DMS153 (cell line): ENCODE data around the gene TMEM207.
"Not testable (repeated sequence)": the region's sequence is repeated elsewhere in the genome, so short reads cannot be mapped to it uniquely, and the experiment has no call there.

Experiments
- DNase-seq: peaks from one replicate; lab custom pipeline; 2025; lab: John Stamatoyannopoulos, UW

TMEM207 gene

DNA sequence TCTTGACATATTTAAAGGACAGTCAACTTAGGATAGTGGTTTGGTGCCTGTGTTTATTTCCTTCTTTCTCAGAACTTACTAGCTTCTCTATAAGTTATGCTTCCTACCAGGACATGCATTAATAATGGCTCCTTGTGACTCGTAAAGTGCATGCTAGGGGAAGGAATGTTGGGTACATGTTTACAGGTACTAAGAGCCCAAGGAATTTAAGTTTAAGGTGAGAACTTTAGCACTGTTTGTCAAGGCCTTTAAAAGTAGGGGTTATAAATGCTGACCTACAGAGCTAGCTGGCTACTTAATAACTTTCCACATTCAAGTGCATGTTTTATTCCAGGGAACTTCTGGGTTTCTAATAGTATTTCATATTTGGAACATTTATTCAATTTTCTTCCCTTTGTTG, at the start of gene TMEM207:
TMEM207 (minus strand) TSS at position 101 of the 400 bp plus-strand sequence; CDS start at position 9, 92 bp downstream.
- no peak for DNase-seq

DNA sequence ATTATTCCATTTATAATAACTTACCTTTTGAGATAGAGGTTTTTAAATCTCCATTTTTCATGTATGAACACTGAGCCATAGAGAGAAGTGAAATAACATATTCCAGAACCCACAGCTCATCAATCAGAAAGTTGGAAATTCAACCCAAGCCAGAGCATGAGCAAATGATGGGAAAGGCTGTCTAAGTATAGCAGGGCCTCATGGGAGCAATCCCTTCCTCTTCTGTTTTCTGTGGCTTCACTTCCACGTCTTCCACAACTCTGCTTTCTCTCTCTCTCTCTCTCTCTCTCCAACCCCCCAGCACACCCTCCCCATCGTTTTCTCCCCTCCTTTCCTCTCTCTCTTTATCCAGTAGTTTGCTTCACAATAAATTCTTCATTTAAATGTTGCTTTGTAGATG, 49.4 kb upstream of the TMEM207 start:
- DNase-seq: no peak

DNA sequence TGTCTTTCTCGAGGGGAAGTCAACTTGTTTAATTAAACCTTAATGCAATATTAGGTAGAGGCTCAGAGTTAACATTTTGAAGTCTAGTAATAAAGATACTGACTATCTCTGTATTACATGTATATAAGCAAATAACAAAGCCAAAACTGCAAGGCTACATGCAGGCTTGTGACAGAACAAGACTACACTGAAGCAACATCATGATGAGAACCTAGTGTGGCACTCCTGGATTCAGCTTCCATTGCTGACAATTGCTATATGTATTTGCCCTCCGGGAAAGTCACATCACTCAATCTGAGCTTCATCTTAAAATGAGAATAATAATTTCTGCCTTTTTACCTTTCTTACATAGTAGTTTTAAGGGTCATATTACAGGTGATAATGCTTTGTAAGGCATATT, 48.6 kb upstream of the TMEM207 start:
- no peak for DNase-seq

DNA sequence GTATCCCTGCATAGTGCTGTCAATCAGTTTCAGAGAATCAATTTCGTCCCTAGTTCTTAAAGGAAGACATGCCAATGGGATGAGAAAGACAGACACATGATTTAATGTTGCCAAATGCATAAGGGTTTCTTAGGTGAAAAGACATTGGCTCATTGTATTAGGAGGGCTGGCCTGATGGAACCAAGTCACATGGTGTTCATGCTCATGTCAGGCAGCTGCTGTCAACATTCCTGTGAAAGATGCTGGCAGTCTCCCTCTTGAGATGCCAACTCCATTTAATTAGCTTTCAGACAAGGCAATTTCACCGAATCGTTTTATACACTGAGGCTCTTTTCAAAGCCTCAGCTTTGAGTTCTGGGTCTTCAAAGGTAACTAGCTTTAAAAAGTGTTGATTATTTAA, 48.1 kb upstream of the TMEM207 start:
- no peak for DNase-seq

DNA sequence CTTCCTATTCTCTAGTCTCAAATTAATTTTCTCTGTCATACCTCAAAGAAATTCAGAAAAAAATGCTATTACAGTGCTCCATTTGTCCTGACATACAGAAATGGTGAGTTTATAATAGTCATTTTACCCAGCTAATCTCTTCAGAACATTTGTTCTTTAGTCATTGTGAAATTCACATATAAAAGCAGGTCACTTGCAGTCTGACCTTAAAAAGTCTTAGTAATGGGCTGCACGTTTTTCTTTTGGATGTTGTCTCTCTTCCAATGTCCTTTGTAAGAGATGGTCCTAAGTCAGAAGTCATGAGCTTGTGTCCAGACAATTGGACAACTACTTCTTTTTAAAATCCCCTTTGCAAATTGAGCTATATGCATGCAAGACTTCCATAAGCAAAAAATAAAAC, 47.2 kb upstream of the TMEM207 start:
- DNase-seq: no peak

DNA sequence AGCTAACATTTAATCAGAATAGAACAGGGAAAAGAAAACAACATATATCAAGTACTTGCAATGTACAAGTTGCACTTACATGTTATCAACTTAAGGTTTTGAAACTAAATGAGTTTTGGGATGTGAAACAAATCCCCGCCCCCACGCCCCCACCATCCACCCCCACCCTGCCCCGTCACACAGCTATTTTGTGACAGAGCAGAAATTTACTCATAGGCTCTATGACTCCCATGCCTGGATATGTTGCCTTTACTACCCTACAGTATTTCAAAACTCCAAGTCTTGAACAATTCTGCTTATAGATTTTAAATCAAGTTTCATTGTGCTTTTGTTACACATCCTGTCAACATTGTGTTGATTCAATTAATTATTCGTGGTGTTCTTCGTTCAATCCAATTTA, 46.1 kb upstream of the TMEM207 start:
- DNase-seq: no peak

DNA sequence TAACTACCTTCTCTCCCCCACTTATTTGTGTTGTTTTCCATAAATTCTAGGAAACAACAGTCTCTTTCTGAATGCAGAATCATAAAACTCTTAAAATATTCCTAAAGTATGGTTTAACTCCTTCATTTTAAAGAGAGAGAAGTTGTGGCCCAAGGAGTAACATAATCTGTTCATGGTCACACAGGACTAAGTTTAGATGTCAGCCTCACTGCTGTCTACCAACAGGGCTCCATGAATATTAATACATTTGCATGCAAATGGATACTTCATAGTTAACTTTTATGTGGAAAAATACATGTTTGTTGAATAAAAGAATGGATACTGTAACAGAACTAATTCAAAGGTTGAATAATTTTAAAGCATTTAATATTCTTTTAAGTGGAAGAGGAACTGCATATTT, 45.7 kb upstream of the TMEM207 start:
- DNase-seq: no peak

DNA sequence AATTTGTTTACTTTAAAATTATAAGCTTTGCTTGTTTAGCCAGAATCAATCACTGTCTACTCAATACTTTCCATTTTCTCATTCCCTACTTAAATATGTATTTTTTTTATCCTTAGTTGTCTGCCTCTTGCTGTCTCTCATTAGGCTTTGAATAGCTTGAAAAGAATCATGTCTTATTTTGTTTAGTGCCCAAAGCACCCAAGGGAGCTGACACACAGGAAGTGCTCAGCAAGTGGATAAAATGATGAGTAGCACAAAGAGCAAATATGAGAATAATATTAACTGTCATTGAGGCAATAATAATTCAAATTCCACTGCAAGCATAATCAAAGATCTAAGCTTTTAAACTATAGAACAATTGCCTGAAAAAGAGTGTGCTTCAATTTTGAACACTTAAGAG, 45.2 kb upstream of the TMEM207 start:
- DNase-seq: no peak

DNA sequence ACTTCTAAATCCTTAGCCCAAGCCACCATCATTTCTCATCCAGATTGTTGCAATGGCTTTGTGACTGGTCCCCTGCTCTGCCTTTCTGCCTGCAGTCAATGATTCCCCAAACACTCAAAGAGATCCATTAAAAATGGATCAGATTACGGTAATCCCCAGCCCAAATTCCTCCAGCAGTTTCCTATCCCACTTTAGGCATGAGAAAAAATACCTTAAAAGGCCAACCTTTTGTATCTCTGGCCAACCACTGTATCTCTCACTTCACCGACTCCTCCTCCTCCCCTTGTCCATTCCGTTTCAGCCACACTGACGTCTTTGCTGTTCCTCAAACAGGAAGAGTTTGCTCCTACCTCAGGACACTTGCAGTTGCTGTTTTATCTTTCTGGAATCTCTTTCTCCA, 43.3 kb upstream of the TMEM207 start:
- DNase-seq: no peak

DNA sequence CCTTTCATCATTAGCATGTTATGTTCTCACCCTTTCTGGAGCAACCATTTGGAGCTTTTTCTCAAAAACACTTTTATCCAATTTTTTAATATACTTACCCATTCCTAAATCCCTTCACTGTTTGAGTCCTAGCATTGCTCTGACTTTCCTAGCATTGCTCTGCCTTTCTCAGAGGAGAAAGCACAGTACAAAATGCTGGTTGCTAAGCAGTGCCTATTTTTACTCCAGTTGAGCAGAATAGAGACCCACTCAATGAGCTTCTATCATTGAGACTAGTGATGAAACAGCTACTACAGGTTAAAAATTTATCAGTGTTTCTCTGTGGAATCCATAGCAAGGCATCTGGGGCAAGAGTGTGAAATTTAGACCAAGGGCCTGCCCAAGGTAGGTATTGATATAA, 42.4 kb upstream of the TMEM207 start:
- no peak for DNase-seq

DNA sequence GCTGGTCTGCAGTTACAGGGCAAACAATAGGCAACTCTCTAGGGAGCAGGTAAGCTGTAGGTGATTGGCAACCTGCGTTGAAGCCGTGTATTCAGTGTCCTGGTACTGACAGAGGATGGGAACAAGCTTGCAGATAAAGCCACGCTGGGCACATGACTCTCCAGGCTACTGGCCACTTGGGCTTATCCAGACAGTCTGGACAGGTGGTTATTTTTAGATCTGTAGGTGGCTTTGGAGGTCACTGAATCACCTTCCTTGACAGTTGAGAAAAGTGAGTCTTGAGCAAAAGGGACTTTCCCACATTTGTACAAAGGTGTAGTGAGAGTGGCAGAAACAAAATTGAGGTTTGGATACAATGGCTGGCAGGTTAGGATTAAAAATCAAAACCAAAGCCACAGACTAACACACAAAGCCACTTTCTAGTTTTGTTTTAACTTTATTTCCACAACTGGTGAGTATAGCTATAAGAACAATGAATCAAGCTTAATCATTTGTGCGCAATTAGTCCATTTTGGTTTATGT, 41.9 kb upstream of the TMEM207 start:
- peak; percentile 81 for DNase-seq

DNA sequence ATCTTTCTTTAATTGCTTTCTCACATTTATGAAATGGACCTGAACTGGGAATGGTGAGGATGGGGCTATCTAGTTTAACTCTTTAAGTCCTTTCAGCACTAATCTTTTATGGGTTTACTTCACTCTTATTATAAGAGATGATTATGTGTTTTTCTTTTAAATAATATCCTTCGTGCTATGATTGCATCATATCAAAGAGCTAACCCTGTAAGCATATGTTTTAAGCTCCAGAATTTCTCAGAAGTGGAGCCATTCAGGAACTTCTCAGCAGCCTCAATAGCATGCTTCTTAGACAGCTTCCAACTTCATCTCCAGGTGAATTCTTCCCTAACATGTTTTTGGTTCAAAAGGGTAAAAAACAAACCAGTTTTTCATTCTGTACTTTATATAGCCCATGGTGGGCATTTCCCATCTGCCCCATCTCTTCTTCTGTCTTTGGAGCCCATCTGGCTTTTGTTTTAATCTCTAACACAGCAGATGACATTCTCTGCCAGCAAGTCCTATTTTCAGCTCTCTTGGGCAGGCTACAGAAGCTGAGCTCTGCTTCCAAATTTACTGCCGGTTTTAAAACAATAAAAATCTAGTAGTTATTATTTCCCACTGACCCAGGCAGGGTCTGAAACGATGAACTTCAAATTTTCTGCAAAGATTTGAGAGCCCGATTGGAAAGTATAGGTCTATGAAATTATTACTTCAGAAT, 37.4 kb upstream of the TMEM207 start:
- DNase-seq: no peak

DNA sequence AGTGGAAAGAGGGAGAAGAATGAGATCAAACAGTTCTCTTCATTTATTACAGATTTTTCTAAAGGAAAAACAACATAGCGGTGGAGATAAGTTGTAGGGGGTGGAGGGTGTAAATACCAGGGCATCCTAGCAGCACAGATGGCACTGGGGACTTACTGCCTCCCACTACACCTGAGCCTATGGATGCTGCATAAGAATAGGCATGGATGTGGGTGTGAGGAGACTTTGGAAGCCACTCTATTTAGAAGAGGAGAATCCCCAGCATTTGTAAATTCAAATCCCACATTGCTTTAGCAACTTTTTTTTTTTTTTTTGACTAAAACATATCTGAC, 36.8 kb upstream of the TMEM207 start:
- DNase-seq: no peak

DNA sequence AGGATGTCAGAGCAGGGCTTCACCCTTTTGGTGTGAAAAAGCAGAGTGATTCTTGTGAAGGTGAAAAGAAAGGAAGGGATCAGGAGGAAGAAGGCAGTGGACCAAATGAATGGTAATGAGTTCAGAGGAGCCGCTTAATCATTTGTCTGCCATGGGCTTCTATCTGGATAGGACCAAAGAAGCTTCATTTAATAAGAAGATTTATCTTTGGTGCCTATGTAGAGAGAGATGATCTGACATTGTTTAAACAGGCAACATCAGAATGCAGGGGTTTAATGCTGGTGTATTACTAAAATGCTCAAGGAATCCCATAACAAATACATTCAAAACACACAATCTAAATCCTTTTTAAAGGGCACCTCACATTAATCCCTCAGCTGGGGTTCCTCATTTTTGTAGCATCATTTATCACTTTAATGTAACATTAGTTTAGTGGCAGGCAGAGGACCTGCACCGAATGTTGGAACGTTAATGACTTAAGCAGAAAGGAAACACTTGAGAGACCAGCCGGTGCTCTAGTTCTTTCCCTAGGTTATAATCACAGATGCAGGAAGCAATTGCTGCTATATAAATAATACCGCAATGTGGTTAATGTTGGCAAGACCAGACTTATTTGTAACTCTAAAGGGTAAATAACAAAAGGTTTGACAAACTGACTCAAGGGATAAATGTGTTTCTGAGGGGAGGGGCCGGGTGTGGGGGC, 36.3 kb upstream of the TMEM207 start:
- DNase-seq: peak; percentile 89

DNA sequence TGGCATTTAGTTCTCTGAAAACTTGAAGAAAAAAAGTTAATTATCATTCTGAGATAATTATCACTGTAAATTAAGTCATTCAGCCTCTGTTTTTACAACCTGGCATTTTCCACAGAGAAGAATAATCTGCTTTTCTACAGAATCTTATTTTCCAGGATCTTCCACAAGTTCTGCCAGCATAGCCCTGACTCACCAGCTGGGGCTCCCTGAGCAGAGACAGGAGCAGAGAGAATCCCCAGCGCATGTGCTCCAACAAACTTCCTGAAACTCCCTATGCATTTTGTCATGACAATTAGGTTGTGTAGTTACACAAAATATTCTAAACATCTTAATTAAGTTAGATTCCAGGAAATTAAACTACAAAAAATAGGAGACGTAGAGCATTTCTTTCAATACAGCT, 32.1 kb upstream of the TMEM207 start:
- no peak for DNase-seq

DNA sequence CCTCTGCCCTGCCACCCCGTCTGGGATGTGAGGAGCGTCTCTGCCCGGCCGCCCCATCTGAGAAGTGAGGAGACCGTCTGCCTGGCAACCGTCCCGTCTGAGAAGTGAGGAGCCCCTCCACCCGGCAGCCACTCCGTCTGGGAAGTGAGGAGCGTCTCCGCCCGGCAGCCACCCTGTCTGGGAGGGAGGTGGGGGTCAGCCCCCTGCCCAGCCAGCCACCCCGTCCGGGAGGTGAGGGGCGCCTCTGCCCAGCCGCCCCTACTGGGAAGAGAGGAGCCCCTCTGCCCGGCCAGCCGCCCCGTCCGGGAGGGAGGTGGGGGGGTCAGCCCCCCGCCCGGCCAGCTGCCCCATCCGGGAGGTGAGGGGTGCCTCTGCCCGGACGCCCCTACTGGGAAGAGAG, 23.6 kb upstream of the TMEM207 start:
- DNase-seq: not testable (repeated sequence)

DNA sequence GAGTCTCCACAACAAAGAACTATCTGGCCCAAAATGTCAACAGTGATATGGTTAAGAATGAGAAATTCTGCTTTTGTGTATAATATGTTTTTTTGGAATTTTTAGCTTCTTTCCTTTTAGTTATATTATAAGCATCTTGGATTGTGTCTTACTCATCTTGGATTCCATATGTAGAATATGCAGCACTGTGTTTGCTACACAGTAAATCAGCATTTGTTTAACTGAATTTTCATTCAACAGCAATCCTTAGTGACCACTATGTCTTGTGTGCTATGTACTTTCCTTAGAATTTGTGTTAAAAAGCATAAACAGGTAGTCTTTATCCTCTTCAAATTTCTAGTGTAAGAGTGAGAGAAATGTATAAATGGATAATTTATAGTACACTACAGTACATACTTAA, 18.2 kb upstream of the TMEM207 start:
- no peak for DNase-seq

DNA sequence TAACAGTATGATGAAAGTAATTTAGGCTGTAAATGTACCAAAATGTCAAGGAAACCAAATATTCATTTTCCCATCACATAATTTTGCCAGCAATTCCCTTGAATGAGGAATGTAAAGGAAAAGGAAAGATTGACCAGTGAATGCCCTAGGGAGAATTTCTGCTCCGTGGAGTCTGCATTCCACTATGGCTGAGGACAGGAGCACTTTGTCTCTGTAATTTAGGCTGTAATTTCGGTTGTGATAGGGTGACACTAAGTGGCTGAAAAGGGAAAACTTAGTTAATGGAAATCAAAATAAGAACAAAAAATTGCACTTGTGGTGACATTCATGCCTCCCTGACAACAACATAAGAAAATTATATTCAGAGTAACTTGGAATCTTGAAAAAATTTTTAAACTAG, 8.3 kb upstream of the TMEM207 start:
- DNase-seq: no peak

DNA sequence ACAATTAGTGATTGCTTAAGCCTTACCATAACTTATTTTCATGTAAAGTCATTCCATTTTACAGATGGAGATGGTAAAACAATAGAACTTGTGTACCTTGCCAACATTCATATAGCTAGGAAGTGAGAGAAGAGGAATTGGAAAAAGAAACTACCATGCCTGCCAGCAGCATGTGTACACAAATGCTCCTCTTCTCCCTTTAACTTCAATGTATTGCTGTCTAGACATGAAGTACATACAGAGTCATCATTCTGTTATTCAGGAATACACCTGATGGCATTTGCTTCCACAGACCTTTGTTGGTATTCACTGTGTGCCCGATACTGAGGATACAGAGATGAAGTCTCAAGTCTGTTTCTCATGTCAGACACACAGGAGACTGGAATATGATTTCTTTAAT, 7.1 kb upstream of the TMEM207 start:
- no peak for DNase-seq

DNA sequence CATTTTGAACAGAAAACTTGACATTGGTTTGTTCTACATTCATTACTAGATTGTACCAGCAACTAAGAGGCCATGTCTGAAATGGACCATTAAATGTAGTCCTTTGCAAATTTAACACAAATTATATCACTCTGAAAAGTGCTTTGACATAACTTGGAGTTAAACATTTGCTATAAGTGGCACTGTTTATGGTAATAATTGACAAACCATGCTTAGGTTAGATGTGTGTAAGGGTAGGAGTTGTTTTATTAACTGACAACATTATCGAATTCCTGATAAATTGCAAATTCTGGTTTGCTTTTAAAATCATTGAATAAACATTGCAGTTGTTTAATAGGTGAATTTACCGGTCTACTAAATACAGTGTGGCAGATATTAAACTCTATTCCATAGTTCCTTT, 6.1 kb upstream of the TMEM207 start:
- DNase-seq: no peak

DNA sequence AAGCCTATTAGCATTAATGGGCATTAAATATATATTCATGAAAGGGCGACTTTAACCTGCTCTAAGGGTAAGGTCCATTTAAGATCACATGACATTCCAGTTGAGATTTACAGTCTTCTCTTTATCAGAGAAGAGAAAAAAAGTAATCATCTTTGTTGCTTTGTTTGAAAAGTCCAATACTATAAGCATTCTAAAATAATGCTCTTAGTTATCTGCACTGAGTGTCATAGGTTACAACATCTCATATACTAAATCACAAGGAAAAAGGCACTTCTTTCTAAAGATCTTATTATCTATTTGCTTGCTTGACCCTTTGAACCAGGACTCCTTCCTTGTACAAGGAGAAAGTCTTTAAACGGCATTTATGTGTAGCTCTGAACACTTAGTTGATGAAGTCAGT, 1.4 kb downstream of the TMEM207 start:
- DNase-seq: no peak

DNA sequence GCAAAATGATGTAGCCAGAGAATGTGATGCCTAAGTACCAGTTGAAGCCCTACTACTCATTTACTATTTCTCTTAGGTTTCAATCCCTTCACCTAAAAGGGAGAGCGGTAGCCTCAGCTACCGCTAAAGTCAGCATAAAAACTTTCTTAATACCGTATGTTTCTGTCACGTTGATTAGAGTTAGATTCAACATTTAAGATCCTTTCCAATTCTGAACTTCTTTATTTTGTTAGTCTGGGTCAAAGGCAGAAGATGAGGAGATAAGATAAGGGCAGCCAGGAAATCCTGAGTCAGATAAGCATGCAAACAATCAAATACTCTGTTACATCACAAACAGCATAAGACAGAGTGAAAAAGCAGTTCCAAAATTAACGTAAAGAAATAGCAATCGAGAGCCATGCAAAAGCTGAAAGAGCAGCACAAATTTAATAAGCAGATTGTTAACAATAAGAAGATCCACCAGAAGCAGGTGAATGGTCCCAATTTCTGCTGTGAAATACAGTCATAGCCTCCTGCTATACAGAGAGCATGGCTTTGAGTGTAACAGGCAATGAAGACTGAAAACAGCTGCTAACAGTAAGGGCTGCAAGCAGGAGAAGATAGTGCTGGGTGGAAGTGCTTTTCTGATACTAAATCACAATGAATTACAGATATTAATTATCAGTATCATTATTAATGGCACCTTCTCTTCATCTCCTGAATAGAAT, 3.0 kb downstream of the TMEM207 start:
- no peak for DNase-seq

DNA sequence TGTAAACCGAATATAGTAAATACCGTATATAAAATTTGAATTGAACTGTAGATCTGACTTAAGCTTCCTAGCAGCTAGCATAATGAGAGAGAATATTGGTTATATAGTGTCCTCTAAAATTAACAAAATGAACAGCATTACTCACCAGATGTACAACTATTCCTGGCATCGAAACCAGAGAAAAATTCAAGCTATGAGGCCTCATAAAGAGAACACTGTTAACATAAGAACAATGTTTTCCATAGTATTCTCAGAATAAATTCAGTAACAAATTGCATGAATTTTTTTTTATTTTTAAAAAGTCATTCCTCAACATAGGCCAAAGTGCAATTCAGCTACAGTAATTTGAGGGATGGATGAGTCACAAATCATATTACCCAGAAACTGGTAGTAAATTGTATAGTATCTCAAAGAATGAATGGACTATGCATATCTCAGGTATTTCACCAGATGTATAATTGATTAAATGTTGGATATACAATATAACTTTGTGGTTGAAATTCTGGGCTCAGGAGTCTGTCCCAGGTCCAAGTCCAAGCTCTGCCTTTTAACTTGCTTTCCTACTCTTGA, 5.0 kb downstream of the TMEM207 start:
- no peak for DNase-seq
